ENCODE measurements around the gene SPRR2F.
"Not testable (repeated sequence)": the region's sequence is repeated elsewhere in the genome, so short reads cannot be mapped to it uniquely, and the experiment has no call there.

SPRR2F gene, protein sequence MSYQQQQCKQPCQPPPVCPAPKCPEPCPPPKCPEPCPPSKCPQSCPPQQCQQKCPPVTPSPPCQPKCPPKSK

DNA sequence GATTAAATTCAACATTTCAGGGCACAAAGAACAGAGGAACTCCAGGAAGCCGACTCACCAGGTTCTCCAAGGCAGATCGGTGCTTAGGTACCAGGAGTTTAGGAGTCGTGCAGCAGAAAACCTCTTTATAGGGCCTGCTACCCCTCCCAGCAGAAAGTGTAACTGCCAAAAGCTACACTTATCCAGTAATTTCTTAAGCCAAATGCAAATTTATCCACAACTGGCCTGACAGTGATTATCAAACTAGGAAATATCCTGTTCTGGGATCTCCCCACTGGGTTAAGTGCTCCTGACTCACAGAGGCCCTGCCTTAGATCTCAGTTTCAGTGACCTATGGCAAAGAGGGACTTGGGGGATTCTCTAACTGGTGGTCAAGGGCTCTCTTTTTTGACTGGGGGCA, at the start of gene SPRR2F:
Gene SPRR2F, minus strand, starts transcription at position 101 of the 400 bp plus-strand sequence. CDS start 783 bp downstream, outside the sequence.
- DNase-seq (ENCODE audit: extremely low read depth in 1 of 2, low read depth in 1 of 2), result no peak

DNA sequence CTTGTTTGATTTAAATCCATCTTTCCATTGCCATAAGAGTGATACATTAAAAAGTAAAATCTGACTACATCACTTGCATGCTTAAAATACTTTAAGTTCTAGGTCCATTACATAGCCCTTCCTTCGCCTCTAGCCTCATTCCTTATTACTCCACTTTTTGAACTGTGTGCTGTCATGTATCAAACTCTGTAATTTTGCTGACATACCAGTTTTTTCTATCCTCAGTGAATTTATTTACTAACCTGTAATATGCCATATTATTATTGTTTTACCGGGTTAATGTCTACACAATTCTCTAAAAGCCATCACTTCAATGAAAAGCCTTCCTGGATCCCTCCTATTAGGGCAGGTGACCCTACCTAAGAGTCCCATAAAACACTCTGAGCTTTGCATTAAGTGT, 42.2 kb upstream of the SPRR2F start:
- DNase-seq (ENCODE audit: extremely low read depth in 1 of 2, low read depth in 1 of 2), result no peak

DNA sequence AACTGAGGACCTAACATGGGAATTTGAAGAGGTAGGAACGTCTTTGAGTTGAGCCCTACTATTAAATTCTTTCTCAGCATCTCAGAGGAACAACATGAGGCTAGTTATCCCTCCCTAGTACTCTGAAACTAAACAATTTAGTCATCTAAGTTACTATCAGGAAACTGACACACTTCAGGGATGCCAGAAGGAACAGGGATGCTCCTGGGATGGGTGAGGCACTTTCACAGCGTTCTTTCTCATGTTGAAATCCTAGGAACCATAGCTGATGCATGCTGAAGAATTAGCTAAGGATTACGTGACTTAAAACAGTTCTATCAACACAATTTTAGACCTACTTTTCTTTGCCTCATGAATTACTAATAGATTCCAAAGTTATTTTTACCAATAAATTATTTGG, 39.2 kb upstream of the SPRR2F start:
- DNase-seq (ENCODE audit: extremely low read depth in 1 of 2, low read depth in 1 of 2), result no peak

DNA sequence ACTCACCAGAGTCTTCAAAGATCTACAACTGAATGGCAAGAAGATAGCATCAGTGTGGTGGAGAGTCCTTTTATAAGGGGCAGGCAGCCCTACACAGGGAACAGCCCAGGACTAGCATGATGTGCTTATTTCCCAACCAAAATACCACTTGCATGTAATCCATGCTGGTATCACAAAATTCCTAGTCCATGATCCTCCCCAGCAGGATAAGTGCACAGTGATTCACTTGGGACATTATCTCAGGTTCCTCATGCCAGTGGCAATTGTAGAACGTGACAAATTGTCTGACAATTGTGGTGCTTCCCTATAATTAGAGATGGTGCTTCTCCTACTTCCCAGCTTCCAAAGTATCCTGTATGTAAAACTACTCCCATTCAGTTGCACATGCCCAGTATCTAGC, 37.5 kb upstream of the SPRR2F start, which contains the start of gene SPRR2G:
Gene SPRR2G, minus strand, starts transcription at position 45 of the 400 bp plus-strand sequence. CDS start 780 bp downstream, outside the sequence.
- DNase-seq (ENCODE audit: extremely low read depth in 1 of 2, low read depth in 1 of 2), result no peak

DNA sequence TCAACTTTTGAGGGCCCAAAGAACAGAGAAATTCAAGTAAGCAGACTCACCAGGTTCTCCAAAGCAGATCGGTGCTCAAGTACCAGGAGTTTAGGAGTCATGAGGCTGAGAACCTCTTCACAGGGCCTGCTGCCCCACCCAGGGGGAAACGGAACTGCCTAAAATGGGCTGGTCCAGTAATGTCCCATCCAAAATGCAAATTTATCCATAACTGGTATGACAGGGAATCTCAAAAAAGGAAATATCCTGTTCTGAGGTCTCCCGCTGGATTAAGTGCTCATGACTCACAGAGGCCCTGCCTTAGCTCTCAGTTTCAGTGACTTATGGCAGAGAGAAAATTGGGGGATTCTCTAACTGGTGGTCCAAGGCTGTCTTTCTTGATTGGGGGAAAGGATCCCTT, 28.1 kb upstream of the SPRR2F start:
- no peak for DNase-seq (ENCODE audit: extremely low read depth in 1 of 2, low read depth in 1 of 2)

DNA sequence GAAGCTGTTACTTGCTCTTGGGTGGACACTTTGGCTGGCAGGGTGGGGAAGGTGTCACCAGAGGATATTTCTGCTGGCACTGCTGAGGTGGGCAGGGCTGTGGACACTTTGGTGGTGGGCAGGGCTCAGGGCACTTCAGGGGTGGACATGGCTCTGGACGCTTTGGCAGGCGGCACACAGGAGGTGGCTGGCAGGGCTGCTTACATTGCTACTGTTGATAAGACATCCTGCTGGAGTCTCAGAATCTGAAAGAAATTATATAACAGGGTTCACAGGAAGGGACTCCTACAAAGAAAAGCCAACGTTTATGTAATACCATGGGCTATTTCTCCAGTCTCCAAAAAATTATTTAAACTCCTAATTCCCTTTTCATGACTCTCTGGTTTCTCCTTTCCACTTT, 27.2 kb upstream of the SPRR2F start:
- DNase-seq (ENCODE audit: extremely low read depth in 1 of 2, low read depth in 1 of 2), result no peak

DNA sequence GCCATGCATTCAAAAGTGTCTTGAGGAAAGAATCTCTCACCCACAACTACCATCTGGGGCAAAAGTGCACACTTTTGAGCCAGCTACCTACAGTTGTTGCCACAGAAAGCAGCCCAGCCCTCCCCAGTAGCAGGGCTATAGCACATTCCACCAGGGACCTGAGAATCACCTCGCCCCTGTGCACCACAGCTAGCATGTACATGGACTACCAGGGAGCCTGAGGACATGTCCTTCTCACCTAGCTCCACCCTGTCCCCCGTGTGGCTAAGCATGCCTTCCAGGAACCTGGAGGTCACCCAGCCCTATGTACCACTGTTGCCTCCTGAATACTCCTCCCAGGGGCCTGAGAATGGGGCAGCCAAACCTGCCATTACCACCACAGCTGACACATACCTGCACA, 20.4 kb upstream of the SPRR2F start:
- DNase-seq (ENCODE audit: extremely low read depth in 1 of 2, low read depth in 1 of 2), result no peak

DNA sequence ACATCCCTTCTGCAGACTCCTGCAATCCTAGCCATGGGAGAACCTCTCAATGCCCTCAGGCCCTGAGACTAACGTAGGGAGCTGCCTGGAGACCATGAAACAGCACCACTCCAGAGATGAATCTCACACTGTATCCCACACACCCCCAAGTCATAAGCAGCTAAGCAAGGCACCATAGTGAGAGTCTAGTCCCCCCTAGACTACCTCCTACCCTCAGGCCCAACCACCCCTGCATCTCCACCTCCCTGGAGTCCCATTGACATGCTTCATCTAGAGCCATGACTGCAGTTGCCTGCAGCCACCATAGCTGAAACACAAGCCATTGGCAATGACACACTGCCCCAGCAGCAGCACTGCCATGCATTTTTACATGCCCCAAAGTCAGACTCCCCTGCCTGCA, 20.0 kb upstream of the SPRR2F start:
- DNase-seq (ENCODE audit: extremely low read depth in 1 of 2, low read depth in 1 of 2), result no peak

DNA sequence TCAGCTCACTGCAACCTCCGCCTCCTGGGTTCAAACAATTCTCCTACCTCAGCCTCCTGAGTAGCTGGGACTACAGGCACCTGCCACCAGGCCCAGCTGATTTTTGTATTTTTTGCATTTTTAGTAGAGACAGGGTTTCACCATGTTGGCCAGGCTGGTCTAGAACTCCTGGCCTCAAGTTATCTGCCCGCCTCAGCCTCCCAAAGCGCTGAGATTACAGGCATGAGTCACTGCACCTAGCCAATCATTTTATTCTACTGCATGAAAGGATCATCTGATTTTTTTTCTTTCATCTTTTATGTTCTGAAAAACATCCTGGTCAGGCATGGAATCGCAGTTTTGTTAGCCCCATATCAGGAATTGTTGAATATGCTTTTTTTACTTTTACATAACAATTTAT, 15.4 kb upstream of the SPRR2F start:
- not testable (repeated sequence) for DNase-seq (ENCODE audit: extremely low read depth in 1 of 2, low read depth in 1 of 2)

DNA sequence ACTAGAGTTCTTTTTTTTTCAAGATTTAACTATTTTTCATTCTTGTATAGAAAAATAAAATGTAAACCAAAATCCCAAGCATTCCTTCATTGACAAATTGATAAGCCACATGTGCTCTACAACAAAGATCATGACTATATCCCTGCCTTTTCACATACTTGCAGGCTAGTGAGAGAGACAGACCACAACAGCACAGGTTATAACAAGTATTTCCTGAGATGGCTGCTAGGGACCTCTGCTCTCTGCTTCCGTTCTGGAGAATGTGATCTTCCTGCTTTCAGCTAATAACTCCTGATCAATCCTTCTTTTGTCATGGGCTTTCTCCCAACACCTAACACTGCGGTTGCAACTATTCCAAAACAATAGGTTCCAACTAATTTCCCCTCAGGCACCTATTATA, 14.0 kb upstream of the SPRR2F start:
- no peak for DNase-seq (ENCODE audit: extremely low read depth in 1 of 2, low read depth in 1 of 2)

DNA sequence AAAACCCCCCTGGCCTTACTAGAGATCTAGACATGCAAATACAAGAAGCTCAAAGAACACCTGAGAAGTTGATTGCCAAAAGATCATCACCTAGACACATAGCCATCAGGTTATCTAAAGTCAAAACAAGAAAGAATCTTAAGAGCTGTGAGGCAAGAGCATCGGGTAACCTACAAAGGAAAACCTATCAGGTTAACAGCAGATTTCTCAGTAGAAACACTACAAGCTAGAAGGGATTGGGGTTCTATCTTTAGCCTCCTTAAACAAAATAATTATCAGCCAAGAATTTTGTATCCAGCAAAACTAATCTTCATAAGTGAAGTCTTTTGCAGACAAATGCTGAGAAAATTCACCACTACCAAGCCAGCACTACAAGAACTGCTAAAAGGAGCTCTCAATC, 12.2 kb upstream of the SPRR2F start:
- no peak for DNase-seq (ENCODE audit: extremely low read depth in 1 of 2, low read depth in 1 of 2)

DNA sequence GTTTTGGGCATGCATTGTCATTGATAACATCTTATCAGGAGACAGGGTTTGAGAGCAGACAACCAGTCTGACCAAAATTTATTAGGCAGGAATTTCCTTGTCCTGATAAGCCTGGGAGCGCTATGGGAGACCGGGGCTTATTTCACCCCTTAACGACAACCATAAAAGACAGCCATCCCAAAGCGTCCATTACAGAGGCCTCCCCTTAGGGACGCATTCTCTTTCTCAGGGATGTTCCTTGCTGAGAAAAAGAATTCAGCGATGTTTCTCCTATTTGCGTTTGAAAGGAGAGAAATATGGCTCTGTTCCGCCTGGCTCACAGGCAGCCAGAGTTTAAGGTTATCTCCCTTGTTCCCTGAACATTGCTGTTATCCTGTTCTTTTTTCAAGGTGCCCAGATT, 10.5 kb upstream of the SPRR2F start:
- DNase-seq (ENCODE audit: extremely low read depth in 1 of 2, low read depth in 1 of 2), result not testable (repeated sequence)

DNA sequence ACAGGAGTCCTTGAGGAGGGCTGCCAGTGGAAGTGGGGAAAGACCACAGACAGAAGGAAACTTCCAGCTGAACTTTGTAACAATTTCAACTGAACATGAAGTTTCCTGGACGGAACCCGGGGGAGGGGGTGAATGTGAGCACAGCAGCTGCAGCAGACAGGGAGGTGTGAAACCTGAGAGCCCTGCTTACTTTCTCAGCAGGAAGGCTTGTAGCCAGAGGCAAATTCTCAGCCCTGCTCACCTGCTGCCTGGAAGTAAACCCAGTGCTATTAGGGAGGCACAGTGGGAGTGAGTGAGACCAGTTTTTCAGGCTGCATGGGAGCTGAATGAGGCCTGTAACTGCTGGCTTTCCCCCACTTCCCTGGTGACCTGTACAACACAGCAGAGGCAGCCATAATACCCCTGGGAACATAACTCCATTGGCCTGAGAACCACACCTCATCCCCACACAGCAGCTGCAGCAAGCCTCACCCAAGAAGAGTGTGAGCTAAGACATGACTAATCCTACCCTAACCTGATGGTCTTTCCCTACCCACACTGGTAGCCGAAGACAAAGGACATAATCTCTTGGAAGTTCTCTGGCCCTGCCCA, 9.6 kb upstream of the SPRR2F start:
- DNase-seq (ENCODE audit: extremely low read depth in 1 of 2, low read depth in 1 of 2), result no peak

DNA sequence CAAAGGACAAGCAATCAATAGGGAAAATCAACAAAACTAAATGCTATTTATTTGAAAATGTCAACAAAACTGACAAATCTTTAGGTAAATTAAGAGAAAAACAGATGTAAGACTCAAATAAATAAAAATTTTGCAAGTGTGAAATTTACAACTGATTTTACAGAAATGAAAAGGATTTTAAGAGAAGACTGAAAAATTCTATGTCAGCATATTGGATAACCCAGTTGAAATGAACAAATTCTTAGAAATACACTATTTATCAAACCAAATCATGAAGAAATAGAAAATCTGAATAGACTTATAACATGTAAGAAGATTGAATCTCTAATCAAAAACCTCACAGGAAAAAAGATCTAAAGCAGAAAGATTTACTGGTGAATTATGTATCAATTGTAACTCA, 7.6 kb upstream of the SPRR2F start:
- DNase-seq (ENCODE audit: extremely low read depth in 1 of 2, low read depth in 1 of 2), result no peak

DNA sequence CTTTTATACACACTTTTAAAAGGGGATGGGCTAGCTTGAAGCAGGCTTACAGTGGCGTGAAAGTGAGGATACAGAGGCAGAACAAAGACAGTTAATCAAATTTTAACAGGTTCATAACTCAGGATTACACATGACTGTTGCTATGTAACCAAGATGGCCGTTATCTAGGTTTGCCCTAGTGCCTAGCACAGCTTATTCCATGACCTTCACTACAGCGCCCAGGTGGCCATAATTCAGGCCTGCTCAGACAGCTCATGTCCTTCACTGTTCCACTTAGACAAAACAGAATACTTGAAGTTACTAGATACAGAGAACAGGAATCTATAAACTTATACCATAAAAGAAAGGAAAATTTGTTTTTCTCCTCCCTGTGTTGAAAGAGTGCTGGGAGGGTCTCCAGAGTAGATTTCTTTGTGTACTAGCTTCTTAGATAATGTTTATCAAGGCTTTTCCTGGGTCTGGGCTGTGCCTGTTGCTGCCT, 6.2 kb upstream of the SPRR2F start:
- no peak for DNase-seq (ENCODE audit: extremely low read depth in 1 of 2, low read depth in 1 of 2)

DNA sequence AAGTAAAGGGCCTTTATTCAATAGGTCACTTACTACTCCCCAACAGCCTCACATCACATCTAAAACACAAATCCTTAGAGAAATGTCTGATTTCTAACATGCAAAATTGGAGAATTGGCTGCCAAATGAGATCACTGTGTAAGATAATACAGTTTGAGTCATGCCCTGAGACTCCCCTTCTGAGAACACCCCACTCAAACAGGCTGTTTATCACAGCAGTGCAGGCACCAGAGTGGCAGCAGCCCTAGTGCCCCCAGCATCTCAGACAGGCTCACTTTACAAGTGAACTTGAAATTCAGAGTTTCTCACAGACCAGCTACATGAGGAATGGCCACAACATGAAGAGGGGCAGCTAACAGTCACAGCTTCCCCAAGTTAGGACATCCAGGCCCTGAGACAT, 1.9 kb upstream of the SPRR2F start:
- DNase-seq (ENCODE audit: extremely low read depth in 1 of 2, low read depth in 1 of 2), result not testable (repeated sequence)

DNA sequence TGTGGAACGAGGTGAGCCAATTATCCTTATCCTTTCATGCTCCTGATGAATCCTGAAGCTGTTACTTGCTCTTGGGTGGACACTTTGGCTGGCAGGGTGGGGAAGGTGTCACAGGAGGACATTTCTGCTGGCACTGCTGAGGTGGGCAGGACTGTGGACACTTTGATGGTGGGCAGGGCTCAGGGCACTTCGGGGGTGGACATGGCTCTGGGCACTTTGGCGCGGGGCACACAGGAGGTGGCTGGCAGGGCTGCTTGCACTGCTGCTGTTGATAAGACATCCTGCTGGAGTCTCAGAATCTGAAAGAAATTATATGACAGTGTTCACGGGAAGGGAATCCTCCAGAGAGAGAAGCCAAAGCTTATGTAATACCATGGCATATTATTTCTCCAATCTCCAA, 862 bp downstream of the SPRR2F start:
- DNase-seq (ENCODE audit: extremely low read depth in 1 of 2, low read depth in 1 of 2), result not testable (repeated sequence)

DNA sequence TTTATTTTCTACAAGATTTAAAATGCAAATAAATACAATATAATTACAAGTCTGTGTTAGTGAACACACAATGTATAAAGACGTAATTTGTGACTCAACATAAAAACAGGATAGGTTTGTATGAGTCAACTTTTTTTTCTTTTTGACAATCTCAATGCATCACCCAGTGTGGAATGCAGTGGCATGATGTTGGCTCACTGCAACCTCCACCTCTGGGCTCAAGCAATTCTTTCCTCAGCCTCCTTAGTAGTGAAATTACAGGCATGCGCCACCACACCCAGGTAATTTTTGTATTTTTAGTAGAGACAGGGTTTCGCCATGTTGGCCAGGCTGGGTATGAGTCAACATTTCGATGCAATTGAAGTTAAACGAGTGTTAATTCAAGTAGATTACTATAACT, 13.1 kb downstream of the SPRR2F start:
- DNase-seq (ENCODE audit: extremely low read depth in 1 of 2, low read depth in 1 of 2), result no peak

DNA sequence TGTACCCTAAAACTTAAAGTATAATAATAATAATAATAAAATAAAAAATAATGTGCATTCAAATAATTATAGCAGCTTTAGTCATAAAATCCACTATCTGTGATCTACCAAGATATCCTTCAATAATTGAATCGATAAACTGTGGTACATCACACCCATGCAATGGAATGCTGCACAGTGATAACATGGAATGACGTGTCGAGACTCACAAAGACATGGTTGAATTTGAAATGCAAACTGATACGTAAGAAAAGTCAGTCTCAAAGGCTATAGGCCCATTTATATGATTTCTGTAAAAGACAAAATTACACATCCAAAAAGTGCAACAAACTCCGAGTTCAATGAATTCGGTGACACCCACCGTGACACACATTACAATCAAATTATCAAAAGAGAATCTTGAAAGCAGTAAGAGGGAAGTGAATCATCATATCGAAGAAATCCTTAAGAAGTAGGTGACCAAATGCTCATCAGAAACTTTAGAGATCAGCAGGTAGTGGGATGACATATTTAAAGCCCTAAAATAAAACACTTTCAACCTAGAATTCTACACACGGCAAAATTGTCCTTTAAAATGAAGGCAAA, 13.8 kb downstream of the SPRR2F start:
- no peak for DNase-seq (ENCODE audit: extremely low read depth in 1 of 2, low read depth in 1 of 2)

DNA sequence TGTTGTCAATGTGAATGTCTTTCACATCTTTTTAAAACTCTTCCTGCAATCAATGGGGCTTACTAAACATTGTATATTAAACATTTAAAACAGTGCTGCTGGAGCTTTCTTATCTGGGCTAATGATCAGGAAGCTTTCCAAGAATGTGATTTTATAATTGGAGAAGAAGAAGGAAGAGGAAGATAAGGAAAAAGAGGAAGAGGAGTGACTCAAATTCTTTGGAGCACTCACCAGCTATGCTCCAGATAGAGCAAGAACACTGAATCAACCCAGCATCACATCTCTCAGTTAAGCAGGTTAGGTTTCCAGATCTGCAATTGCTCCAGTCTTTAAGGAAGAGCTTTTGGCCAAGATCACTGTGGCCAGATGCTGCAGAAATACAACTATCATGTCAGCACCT, 17.6 kb downstream of the SPRR2F start:
- no peak for DNase-seq (ENCODE audit: extremely low read depth in 1 of 2, low read depth in 1 of 2)

DNA sequence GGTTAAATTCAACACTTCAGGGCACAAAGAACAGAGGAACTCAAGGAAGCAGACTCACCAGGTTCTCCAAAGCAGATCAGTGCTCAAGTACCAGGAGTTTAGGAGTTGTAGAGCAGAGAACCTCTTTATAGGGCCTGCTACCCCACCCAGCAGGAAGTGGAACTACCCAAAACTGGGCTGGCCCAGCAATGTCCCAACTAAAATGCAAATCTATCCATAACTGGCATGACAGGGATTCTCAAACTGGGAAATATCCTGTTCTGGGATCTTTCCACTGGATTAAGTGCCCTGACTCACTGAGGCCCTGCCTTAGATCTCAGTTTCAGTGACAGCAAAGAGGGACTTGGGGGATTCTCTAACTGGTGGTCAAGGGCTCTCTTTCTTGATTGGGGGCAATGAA, 18.9 kb downstream of the SPRR2F start, which contains the start of gene SPRR2E:
Gene SPRR2E, minus strand, starts transcription at position 101 of the 400 bp plus-strand sequence. CDS start 775 bp downstream, outside the sequence.
- no peak for DNase-seq (ENCODE audit: extremely low read depth in 1 of 2, low read depth in 1 of 2)

DNA sequence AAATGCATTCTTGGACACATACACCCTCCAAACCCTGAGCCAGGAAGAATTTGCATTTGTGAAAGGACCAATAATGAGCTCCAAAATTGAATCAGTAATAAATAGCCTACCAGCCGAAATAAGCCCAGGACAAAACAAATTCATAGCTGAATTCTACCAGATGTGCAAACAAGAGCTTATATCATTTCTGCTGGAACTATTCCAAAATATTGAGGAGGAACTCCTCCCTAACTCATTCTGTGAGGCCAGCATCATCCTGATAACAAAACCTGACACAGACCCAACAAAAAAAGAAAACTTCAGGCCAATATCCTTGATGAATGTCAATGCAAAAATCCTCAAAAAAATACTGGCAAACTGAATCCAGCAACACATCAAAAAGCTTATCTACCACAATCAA, 25.7 kb downstream of the SPRR2F start:
- DNase-seq (ENCODE audit: extremely low read depth in 1 of 2, low read depth in 1 of 2), result no peak
